HG02840 (cell line): ENCODE data around the gene NUDT14.

Source experiments
- ATAC-seq: cut with Tn5 transposase; IDR thresholded peaks from one replicate; pipeline ENCODE4 v1.9.1; 2021; ENCODE audit warnings: mild to moderate bottlenecking, moderate library complexity, moderate number of reproducible peaks; ENCODE audit not compliant: unreplicated experiment, low FRiP score

NUDT14 gene

DNA sequence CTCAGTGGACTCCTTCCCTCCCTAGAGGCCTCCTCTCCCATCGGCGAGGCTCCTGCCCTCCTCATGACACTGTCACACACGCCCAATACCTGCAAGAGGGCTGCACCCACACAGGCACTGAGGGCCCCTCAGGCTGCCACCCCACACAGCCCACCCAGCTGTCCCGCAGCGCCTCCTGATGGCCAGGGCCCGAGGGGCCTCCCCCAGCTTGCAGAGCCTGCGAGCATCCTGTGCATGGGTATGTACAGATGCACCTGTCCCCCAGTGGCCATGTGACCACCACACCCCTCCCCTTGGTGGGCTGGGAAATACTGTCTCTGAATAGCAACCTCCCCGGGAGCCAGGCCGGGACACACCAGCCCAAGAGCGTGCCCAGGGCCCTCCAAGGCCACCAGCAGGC is 19.0 kb upstream of the NUDT14 start:
- ATAC-seq: no peak

- ATAC-seq: no peak
These were observed 18.0 kb upstream of the NUDT14 start for GRCh38 chr14:105199093-105199492.

DNA sequence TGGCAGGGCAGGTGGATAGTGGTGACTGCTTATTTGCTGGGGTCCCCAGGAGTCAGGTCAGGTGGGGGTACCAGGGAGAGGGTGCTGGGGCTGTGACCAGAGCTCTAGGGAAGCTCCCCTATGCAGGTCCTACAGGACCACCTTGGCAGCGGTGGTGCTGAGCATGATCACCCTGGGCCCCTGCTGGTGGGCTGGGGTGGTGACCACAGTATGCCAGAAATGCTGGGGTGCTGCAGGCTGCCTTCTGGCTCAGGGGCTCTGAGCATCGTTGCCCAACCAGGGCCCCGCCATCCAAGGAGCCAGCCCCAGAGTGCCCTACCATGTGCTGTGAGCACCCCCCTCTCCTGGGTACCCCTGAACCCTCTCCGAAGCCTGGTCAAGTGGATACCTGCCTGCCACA is 17.5 kb upstream of the NUDT14 start:
- ATAC-seq: no peak

DNA sequence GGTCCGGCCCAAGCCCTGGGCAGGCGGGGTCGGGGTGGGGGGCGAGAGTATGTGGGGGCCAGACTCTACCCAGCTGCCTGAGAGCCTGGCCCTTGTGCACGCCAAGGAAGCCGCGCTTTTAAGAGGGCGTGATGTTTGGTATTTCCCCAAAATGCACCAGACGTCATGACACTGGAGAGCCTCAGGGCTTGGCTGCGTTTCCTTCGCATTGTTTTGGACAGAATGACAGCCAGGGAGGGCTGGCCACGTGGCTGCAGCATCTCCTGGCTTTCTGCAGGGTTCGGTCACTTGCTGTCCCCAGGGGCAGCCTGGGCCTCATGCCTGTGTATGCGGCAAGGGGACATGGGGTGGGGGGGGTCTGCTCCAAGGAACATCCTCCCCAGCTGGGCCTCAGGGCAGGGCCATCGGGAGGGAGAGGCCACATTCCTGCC is 16.1 kb upstream of the NUDT14 start:
- no peak for ATAC-seq

GRCh38 chr14:105196265-105196960 is 15.3 kb upstream of the NUDT14 start:
- ATAC-seq: no peak

GRCh38 chr14:105195522-105196264 is 14.6 kb upstream of the NUDT14 start:
- ATAC-seq: no peak

GRCh38 chr14:105195051-105195450 is 13.9 kb upstream of the NUDT14 start:
- ATAC-seq: no peak

DNA sequence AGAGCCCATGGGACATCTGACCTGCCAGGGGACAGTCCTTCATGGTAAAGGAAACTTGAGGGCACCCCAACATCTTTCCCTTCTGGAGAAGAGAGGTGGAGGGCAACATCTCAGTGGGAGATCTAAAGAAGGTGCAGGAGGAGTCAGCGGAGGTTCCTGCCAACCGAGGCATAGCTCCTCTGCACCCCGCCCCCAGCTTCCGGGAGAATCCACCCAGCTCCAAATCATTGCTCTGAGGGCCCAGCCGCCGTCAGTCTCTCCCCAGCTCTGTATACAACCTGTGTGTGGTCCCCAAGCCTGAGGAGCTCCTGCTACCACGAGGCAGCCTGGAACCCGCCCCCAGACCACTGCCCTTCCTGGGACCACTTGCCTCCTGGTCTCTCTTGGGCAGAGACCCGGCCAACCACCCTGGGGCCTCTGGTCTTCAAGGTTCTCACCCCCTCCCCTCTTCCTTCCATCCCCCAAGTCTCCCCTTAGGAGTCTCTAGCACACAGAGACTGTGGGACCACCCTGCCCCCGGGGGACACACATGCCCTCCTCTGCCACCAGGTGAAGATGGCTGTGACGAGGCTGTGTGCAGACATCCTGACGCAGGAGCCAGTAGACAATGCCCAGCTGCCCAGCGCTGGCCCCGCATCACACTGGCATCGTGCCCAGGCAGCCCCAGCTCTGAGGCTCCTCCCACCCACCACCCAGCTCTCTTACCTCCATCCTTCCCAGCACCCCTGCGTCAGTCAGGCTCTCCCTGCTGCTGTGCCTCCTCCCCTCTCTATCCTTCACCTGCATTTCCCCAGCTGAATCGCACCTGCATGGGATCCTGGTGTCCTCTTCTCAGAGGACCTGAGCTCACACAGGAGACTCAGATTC is 13.0 kb upstream of the NUDT14 start:
- ATAC-seq: no peak

GRCh38 chr14:105192866-105193731 is 12.0 kb upstream of the NUDT14 start:
- no peak for ATAC-seq

GRCh38 chr14:105187935-105188524 is 6.9 kb upstream of the NUDT14 start:
- no peak for ATAC-seq

- ATAC-seq: no peak
These were observed 6.0 kb upstream of the NUDT14 start for GRCh38 chr14:105187116-105187515.

- no peak for ATAC-seq
These were observed 4.9 kb upstream of the NUDT14 start for GRCh38 chr14:105185973-105186372.

DNA sequence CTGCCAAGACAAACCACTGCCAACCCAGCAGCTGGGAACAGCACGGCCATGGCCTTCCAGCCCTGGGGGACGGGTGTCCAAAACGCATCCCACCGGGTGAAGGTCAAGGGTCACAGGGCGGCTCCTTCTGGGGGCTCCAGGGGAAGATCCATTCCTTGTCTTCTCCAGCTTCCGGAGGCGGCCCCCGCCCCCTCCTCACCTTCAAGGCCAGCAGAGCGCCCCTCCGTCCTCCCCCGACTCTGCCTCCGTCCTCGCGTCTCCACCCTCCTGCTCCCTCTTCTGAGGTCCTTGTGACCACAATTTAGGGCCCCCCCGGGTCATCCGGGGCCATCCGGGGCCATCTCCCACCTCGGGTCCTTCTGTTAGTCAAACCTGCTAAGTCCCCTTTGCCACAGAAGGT is 3.9 kb upstream of the NUDT14 start:
- no peak for ATAC-seq

GRCh38 chr14:105184461-105184860 is 3.3 kb upstream of the NUDT14 start:
- no peak for ATAC-seq

GRCh38 chr14:105182296-105183020 is 1.3 kb upstream of the NUDT14 start:
- ATAC-seq: no peak

- no peak for ATAC-seq
These were observed 610 bp upstream of the NUDT14 start for GRCh38 chr14:105181549-105182295.

GRCh38 chr14:105179191-105179590 is 1.9 kb downstream of the NUDT14 start:
- ATAC-seq: no peak

GRCh38 chr14:105178868-105179140 is 2.3 kb downstream of the NUDT14 start:
- no peak for ATAC-seq
